Fibroblast of villous mesenchyme (primary cell): ENCODE results near the gene GARNL3. TPM values are rescaled to one million over a fixed set of nuclear protein-coding genes. Genes with fewer than 3 reads are reported as not detected.

Experiments
- DNase-seq: peaks from one replicate; pipeline ENCODE4 v3.0.0-alpha.2; 2010; ENCODE audit warnings: low read depth
- H3K4me3 ChIP-seq: 2 replicates; pipeline ENCODE4 v1.5.1; 2011; ENCODE audit warnings: low read depth, mild to moderate bottlenecking, low read length
- CTCF ChIP-seq: IDR thresholded peaks from 2 replicates; pipeline ENCODE4 v1.5.1; 2012; ENCODE audit warnings: low read depth, mild to moderate bottlenecking, low read length; ENCODE audit not compliant: insufficient read depth
- total RNA-seq: library from RNA; depleted of rRNA; stranded (reverse); fragments of >200 nt; gene quantifications from 2 replicates; pipeline ENCODE4 v1.2.3, GENCODE V29; 2012

The GARNL3 gene
- total RNA-seq, 1 donor: 0.86 TPM

- TF ChIP-seq CTCF: no peak
- no peak overlapping the region for H3K4me3 ChIP-seq
- DNase-seq: no peak
Observed at GRCh38 chr9:127225801-127226625, 38.6 kb upstream of the GARNL3 start.

GRCh38 chr9:127229691-127230417, 34.7 kb upstream of the GARNL3 start:
- no peak for DNase-seq
- TF ChIP-seq CTCF: no peak
- H3K4me3 ChIP-seq: no peak overlapping the region

GRCh38 chr9:127231666-127232065, 32.9 kb upstream of the GARNL3 start:
- H3K4me3 ChIP-seq: no peak overlapping the region
- no peak for DNase-seq
- TF ChIP-seq CTCF: no peak

GRCh38 chr9:127232833-127233549, 31.6 kb upstream of the GARNL3 start:
- no peak for DNase-seq
- no peak overlapping the region for H3K4me3 ChIP-seq
- no peak for TF ChIP-seq CTCF

GRCh38 chr9:127233550-127233949, 31.0 kb upstream of the GARNL3 start:
- no peak for TF ChIP-seq CTCF
- no peak for DNase-seq
- no peak overlapping the region for H3K4me3 ChIP-seq

- H3K4me3 ChIP-seq: no peak overlapping the region
- no peak for TF ChIP-seq CTCF
- DNase-seq: no peak
Observed at GRCh38 chr9:127233989-127234388, 30.6 kb upstream of the GARNL3 start.
